ENCODE measurements around the gene SNX27.

- TF ChIP-seq EZH2 (IDR thresholded peaks at IDR 0.05; ENCODE audit: low read length): no peak
- TF ChIP-seq CTCF (optimal IDR thresholded peaks at IDR 0.05 in 1 of 3, IDR thresholded peaks at IDR 0.05 in 1 of 3, conservative IDR thresholded peaks at IDR 0.05 in 1 of 3; ENCODE audit: extremely low read depth in 1 of 3, insufficient read depth in 2 of 3, low read length in 3 of 3): peak; percentile 91 to 95 (median 95)
These were observed 17.7 kb upstream of the SNX27 start for GRCh38 chr1:151594143-151594625.

Data from keratinocyte (primary cell).